Keratinocyte (primary cell): ENCODE results near the gene MGAT3. TPM values are rescaled to one million over a fixed set of nuclear protein-coding genes. Genes with fewer than 3 reads are reported as not detected.

Experiments
- DNase-seq: peaks from one replicate; pipeline ENCODE4 v3.0.0-alpha.2; 2011; ENCODE audit warnings: low read depth, missing footprints, low spot score
- FAIRE-seq: peaks from 2 replicates; lab custom pipeline; 2011; peaks lifted over from hg19 to GRCh38; lab: Jason Lieb, UNC
- H2AFZ ChIP-seq: 2 replicates; pipeline ENCODE4 v1.6.0; 2012; ENCODE audit warnings: low read length, control low read depth, inconsistent platforms; ENCODE audit not compliant: control insufficient read depth
- H3K27ac ChIP-seq: 2 replicates; pipeline ENCODE4 v1.5.1; 2011; ENCODE audit warnings: low read length; ENCODE audit not compliant: control insufficient read depth, insufficient read depth
- H3K27me3 ChIP-seq: 3 replicates; pipeline ENCODE4 v1.6.0; 2011; ENCODE audit warnings: low read length; ENCODE audit not compliant: control insufficient read depth, insufficient read depth; ENCODE audit errors: extremely low read depth
- H3K36me3 ChIP-seq, 2 experiments: 2 replicates in 1 of 2; 3 replicates in 1 of 2; pipeline ENCODE4 v1.5.1; 2011; ENCODE audit warnings: low read length in 2 of 2, mild to moderate bottlenecking in 1 of 2; ENCODE audit not compliant: control insufficient read depth in 2 of 2, insufficient read depth in 2 of 2; ENCODE audit errors: extremely low read depth in 1 of 2
- H3K4me1 ChIP-seq: 3 replicates; pipeline ENCODE4 v1.5.1; 2011; ENCODE audit warnings: low read length; ENCODE audit not compliant: control insufficient read depth, insufficient read depth; ENCODE audit errors: extremely low read depth
- H3K4me2 ChIP-seq: 3 replicates; pipeline ENCODE4 v1.6.0; 2011; ENCODE audit warnings: low read depth, low read length; ENCODE audit not compliant: control insufficient read depth, insufficient read depth; ENCODE audit errors: extremely low read depth
- H3K4me3 ChIP-seq, 3 experiments: fragments of 200-600 bp in 1 of 3; sonication (generic) in 1 of 3; 2 replicates in 2 of 3; 3 replicates in 1 of 3; pipeline ENCODE4 v1.5.1; 2011 to 2016; ENCODE audit warnings: low read length in 3 of 3, mild to moderate bottlenecking in 3 of 3, control low read depth in 2 of 3, inconsistent platforms in 1 of 3, low read depth in 1 of 3, mixed read lengths in 1 of 3, mixed run types in 1 of 3, moderate library complexity in 1 of 3; ENCODE audit not compliant: control insufficient read depth in 2 of 3, insufficient read depth in 2 of 3; ENCODE audit errors: extremely low read depth in 1 of 3
- H3K79me2 ChIP-seq: 2 replicates; pipeline ENCODE4 v1.6.0; 2012; ENCODE audit warnings: low read length; ENCODE audit not compliant: control insufficient read depth, insufficient read depth
- H3K9ac ChIP-seq: 3 replicates; pipeline ENCODE4 v1.6.0; 2011; ENCODE audit warnings: low read length; ENCODE audit not compliant: control insufficient read depth, insufficient read depth; ENCODE audit errors: extremely low read depth
- H3K9me1 ChIP-seq: 3 replicates; pipeline ENCODE4 v1.6.0; 2011; ENCODE audit warnings: low read length; ENCODE audit not compliant: control insufficient read depth, insufficient read depth; ENCODE audit errors: extremely low read depth
- H3K9me3 ChIP-seq: 2 replicates; pipeline ENCODE4 v1.5.1; 2012; ENCODE audit warnings: low read depth, low read length; ENCODE audit not compliant: control insufficient read depth
- H4K20me1 ChIP-seq: 3 replicates; pipeline ENCODE4 v1.6.0; 2011; ENCODE audit warnings: low read length; ENCODE audit not compliant: control insufficient read depth, insufficient read depth; ENCODE audit errors: extremely low read depth
- CTCF ChIP-seq, 3 experiments: IDR thresholded peaks in 1 of 3; conservative IDR thresholded peaks in 1 of 3; optimal IDR thresholded peaks in 1 of 3; 2 replicates in 2 of 3; 3 replicates in 1 of 3; pipeline versions ENCODE3 to v1.5.1; 2011; ENCODE audit warnings: low read length in 3 of 3, mild to moderate bottlenecking in 3 of 3, moderate library complexity in 2 of 3, control low read depth in 1 of 3, inconsistent platforms in 1 of 3; ENCODE audit not compliant: insufficient read depth in 2 of 3; ENCODE audit errors: extremely low read depth in 1 of 3
- EZH2 ChIP-seq: IDR thresholded peaks from one replicate; pipeline ENCODE4 v1.6.1; 2012; ENCODE audit warnings: inconsistent platforms, mild to moderate bottlenecking, low read length, moderate library complexity
- dilution Hi-C: fragments of 300-500 bp; cut with MboI; formaldehyde crosslinking; loops from one replicate; pipeline ENCODE4 v1.7.0; 2020; ENCODE audit warnings: low sequenced_read_pairs; ENCODE audit not compliant: extremely low pct_ligation_motif_present
- polyA plus RNA-seq, 5 experiments: library from polyadenylated mRNA; depleted of rRNA in 3 of 5; stranded (reverse) in 3 of 5; stranded (forward) in 1 of 5; unstranded in 1 of 5; fragments of >200 nt; gene quantifications; 1 replicate in 1 of 5; 2 replicates in 3 of 5; 3 replicates in 1 of 5; pipeline versions ENCODE4 v1.2.1 to v1.2.3, GENCODE V29; 2011 to 2012; ENCODE audit warnings: missing spikeins in 2 of 5, low read depth in 1 of 5, low replicate concordance in 1 of 5

The MGAT3 gene
- polyA plus RNA-seq, 1 donor (not counting 4 experiments of a cell fraction or from before 2014, with no cell fraction given): not detected

DNA sequence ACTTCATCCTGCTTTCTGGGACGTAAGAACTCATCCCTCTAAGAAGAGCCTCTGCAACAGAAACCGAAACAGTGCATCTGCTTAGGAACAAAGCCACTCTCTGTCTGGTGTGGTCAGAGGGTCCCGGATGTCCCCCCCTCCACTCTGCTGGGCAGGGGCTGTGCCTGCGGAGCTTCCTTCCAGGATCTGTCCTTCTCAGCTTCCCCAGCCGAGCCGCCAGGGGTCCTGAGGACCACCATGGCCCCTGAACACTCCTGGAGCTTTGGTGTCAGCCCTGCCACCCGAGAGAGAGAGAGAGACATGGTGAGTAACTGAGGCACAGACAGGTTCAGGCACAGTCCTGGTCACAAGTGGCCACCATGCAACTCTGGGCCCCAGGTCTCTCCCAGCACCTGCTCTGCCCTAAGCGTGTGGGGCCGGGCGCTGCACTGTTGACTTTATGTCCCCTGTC is 24.4 kb upstream of the MGAT3 start:
- Histone ChIP-seq H3K4me1 (peaks cover 2% of the 10 kb centered on the region), H3K9me3 (no peaks in the 10 kb centered on the region), H3K4me2 (no peak overlapping the region), H3K4me3 (no peak overlapping the region), H4K20me1 (no peaks in the 10 kb centered on the region), H2AFZ (no peak overlapping the region), H3K27ac (no peak overlapping the region), H3K79me2 (no peaks in the 10 kb centered on the region), H3K36me3 (peaks cover 6 to 21% of the 10 kb centered on the region in 2 experiments), H3K27me3 (no peaks in the 10 kb centered on the region), H3K9me1 (no peaks in the 10 kb centered on the region), H3K9ac (no peak overlapping the region)
- dilution Hi-C loops: no loop called here
- DNase-seq: no peak
- TF ChIP-seq CTCF (optimal IDR thresholded peaks at IDR 0.05 in 1 of 3, IDR thresholded peaks at IDR 0.05 in 1 of 3, conservative IDR thresholded peaks at IDR 0.05 in 1 of 3; ENCODE audit: extremely low read depth in 1 of 3, insufficient read depth in 2 of 3, low read length in 3 of 3) (no peak), EZH2 (no peak)
- no peak for FAIRE-seq

- Histone ChIP-seq H3K9me1 (no peaks in the 10 kb centered on the region), H3K9me3 (no peaks in the 10 kb centered on the region), H2AFZ (no peak overlapping the region), H3K36me3 (peaks cover 6 to 13% of the 10 kb centered on the region in 2 experiments), H4K20me1 (no peaks in the 10 kb centered on the region), H3K79me2 (no peaks in the 10 kb centered on the region), H3K4me2 (no peak overlapping the region), H3K9ac (no peak overlapping the region), H3K27ac (no peak overlapping the region), H3K27me3 (no peaks in the 10 kb centered on the region), H3K4me3 (no peak overlapping the region), H3K4me1 (peaks cover 6% of the 10 kb centered on the region)
- no peak for FAIRE-seq
- TF ChIP-seq EZH2: no peak
- TF ChIP-seq CTCF (optimal IDR thresholded peaks at IDR 0.05 in 1 of 3, IDR thresholded peaks at IDR 0.05 in 1 of 3, conservative IDR thresholded peaks at IDR 0.05 in 1 of 3; ENCODE audit: extremely low read depth in 1 of 3, insufficient read depth in 2 of 3, low read length in 3 of 3): no peak
- dilution Hi-C loops: no loop called here
- DNase-seq: no peak
Measured at GRCh38 chr22:39433476-39434242, 23.2 kb upstream of the MGAT3 start.
